ENCODE results near the gene PLA2G2C.
A peak's percentile ranks its signal among the peaks of the same experiment; 100 is the strongest.

The PLA2G2C gene

DNA sequence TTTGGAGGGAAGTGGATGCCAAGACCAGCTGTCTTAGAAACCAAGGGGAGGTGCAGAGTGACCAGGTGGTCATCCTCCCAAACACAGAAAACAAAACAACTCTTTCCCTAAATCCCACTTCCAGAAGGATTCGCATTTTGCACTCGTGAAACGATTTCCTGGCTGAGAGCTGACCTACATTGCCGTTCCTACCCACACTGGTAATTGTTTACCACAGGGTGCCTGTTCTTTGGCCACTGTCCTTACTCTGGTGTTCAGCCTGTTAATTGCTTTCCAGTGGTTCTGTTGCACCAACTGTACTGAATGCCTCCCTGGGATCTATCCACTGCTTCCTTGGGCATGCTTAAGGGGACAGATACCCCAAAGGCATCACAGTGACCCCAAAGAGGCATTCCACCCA is 23.2 kb upstream of the PLA2G2C start:
- DNase-seq (ENCODE audit: low spot score) (no peak), FAIRE-seq (no peak)

DNA sequence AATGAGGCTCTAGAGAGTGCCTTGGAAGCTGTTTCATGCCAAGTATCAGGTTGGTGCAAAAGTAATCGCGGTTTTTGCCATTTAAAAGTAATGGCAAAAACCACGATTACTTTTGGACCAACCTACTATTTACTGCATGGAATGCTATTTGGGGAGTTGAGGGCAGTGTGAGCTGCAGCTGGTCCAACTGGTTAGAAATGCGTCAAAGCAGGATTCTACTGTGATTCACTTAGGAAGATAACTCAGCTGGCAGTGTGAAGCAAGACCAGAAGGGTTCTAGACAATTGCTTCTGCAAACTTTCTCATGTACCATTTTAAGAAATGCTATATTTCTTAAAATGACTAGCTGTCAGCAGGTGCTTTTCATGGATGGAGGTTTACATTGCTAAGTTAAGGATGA is 21.2 kb upstream of the PLA2G2C start:
- FAIRE-seq = no peak
- no peak for DNase-seq (ENCODE audit: low spot score)

DNA sequence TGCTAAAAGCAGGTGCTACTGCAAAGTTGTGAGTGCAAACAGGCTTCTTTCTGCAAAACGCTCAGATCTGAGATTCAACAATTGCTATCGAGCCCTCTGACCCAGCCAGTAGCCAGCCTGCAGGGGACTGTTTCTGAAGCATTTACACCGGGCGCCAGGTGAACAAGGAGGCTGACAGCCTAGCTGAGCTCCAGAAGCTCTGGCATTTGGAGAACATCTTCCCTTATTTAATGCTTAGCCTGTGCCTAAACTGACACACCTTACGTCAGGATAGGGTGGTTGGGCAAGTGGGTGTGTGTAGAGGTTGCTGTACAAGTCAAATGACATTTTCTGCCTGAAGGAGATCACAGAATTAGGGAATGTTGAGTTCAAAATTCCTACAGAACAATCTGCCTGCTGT is 15.8 kb upstream of the PLA2G2C start:
- FAIRE-seq (no peak), DNase-seq (ENCODE audit: low spot score) (no peak)

DNA sequence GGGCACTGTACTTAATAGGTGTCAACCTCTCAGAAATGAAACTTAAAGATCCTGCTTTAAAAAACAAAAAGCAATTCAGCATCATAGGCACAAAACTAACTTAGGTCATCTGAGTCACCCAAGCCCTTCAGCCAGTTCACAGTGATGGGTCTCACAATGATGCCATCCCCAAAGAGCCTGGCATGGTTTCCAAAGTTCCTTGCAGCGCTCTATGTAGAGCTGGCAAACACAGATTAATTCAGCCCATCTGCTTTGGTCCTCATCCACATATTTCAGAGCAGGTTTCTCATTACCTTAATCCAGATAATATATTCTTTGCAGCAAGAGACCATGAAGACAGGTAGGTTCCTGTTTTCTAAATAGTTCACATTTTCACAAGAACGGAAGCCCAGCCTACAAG is 14.6 kb upstream of the PLA2G2C start:
- FAIRE-seq (no peak), DNase-seq (ENCODE audit: low spot score) (no peak)

DNA sequence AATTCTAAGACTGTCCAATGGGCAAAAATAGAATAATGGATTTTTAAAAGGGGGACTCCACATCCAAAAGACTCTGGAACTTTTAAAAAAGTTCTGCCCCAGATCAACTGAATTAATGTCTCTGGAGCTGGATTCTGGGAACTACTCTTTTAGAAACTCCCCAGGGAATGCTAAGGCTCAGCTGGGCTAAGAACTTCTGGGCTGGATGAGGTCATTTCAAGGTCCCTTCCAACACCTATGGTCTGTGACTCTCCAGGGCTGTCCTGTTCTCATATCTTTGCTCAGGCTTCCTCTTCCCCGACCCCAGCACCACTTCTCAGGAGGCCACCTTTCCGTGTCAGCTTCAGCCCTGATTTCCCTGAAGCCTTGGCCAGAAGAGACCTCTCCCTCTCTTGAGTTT is 13.5 kb upstream of the PLA2G2C start:
- no peak for FAIRE-seq
- no peak for DNase-seq (ENCODE audit: low spot score)

DNA sequence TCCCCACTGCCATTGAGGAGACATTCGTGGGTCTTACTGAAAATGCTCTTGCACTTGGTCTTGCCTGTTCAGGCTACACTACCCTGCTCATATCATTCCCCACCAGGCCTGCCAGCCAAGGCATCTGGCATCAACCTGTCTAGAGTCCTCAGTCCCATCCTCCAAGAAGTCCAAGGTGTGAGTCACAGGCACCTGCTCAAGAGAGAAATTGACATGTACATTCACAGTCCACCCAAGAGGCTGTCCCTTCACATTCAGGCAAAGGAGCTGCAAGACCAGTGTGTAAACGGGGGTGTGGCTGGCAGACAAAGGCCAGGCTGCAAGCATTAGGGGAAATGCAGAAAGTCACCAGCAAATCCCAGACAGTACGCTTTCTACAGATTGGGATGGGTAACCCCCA is 13.1 kb upstream of the PLA2G2C start:
- FAIRE-seq (no peak), DNase-seq (ENCODE audit: low spot score) (no peak)

DNA sequence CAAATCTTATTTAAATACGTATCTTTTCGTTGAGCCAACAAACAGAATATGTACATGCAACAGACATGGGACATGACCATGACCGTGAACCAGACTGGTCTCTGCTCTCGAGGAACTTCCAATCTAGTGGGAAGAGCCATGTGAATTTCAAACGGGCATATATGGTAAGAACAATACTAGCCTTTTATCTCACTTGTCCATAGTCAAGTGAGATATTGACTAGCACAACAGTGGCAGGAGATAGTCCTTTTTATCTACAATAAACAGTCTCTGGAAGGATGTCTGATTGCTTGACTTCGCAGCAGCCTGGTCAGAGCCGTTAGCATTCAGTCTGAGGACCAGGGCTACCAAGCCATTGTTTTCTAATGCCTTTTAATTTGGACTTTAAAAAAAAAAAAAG is 12.6 kb upstream of the PLA2G2C start:
- no peak for FAIRE-seq
- DNase-seq (ENCODE audit: low spot score) = no peak

DNA sequence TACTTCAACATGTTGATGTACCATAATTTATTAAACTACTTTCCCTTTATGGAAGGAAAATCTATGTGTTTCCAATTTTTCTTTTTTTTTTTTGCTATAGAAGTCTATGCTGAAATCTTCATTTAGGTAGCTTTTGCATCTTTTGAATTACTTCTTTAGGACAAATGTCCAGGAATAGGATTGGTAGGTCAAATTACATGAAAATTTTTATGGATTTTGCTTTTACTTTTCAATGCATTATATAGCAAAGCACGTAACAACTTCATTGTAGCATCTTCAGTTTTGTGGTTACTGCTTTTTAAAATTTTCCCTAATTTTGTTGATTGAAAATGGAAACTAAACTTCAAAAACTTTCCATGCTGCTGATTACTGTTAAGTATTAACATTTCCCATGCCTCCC is 12.0 kb upstream of the PLA2G2C start:
- DNase-seq (ENCODE audit: low spot score) = no peak
- FAIRE-seq = no peak

DNA sequence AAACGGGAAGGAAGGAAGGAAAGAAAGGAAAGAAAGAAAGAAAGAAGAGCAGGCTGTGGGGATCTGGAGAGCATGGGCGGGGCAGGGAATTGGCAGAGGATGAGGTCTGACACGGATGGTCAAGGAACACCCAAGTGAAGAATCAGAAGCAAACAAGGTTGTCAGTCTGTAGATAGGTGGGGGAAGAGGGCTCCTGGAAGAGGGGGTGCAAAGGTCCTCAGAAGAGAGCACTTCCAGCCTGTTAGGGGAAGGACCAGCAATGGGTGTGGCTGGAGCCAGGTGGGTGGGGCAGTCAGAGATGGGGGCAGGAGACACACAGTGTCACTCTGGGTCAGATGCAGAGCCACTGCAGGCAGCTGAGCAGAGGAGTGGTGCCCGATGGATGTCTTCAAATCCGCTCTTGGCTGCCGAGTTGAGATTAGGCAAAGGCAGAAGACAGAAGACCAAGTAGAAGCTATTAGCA is 11.0 kb upstream of the PLA2G2C start:
- DNase-seq (ENCODE audit: low spot score) (no peak), FAIRE-seq (no peak)

DNA sequence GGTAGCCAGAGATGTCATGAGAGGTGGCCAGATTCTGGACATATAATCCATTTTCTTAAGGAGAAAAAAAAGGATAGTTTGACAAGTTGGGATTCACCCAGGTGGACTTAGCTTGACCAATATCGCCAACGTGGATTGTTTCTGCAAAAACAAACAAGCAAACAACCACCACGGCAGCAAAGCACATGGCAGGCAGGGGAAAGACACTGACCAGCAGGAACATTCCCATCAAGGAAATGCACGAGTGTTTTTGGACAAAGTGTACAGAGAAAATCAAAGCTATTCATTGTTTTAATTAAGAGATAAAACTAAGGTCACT is 9.1 kb upstream of the PLA2G2C start:
- no peak for DNase-seq (ENCODE audit: low spot score)
- no peak for FAIRE-seq

DNA sequence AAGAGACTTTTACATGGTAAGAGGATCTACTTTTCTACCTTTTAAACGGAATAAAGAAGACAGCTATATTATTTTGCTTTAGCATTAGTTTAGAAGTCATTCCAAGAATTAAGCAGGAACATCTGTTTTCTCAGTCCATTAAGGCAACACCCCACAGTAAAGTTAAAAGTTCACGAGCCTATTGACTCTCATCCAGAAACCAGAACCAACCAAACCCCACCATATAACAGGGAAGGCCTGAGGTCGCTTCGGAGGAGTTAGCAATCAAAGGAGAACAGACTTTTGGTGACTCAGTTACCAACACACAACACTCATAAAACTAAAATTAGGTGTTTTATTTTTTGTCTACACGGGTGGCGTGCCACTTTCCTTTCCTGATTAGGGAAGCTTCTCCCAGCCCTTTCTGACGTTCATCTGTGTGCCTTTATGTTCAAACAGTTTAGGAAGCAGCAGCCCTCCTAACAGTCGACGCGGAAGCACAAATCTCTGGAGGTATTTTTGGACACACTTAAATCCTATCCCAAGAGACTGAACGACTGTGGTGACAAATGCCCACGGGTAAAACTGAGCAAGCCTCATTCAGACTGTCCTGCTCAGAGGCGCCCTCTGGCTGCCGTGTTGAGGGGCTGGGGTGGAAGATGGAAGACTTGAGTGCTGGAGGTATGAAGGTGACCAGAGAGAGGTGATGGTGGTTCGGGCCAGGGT is 8.6 kb upstream of the PLA2G2C start:
- peak; percentile 69 for DNase-seq (ENCODE audit: low spot score)
- no peak for FAIRE-seq

DNA sequence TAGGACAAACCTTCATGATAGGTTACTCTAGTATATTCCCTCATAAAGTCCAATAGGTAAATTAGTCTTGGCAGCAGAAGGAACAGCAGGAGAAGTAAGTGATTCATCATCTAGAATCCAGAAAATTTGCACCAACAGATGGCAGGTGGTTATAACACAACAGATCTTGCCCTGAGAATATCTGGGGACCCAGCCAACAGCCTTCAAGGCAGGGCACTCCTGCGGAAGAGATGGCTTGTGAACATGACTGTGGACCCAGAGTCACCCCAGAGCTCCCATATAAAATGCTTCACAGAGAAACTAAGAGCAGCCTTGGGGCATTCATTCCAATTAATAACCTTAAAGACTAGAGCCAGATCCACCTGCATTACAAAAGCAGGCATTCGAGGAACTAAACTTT is 7.9 kb upstream of the PLA2G2C start:
- FAIRE-seq (no peak), DNase-seq (ENCODE audit: low spot score) (no peak)

DNA sequence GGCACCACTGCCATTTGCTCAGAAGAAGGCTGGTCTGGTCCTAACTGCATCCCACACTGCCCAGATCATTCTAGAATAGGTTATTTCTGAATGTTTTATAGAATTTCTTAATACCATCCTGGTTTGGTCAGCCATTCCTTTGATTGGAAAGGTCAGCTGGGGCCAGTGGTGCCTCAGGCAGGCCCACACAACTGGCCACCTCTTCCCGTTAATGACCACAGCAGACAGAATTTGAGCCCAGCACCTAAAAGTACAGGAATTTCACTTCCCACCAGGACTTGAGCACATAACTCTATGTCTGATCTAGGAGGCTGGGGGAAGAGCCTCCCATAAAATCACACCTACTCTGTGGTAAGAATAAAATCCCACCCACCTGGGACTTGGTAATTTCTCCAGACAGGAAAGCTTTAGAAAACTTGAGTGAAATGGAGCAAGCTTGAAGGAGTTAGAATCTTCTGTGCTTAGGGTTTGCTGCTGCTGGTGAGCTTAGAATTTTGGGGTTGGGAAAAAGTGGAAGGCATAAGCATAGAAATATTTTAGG is 6.6 kb upstream of the PLA2G2C start:
- no peak for DNase-seq (ENCODE audit: low spot score)

DNA sequence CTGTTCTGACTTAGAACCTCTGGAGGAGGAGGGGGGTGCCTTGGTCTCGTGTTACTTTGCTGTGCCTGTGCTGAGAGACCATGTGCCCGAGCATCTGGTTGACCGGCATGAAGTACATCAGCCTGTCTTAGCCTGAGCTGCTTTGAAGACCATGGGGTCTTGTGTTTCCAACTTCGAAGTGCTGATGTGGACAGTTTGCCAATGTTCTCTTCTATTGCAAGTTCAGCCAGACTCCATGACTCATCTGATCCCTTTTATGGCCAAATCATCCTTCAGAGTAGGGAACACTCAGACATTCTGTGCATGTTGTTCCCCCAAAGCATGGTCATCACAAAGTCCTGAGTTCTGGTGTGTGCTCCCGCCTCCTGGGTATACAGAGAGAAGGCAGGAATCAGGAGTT is 6.0 kb upstream of the PLA2G2C start:
- DNase-seq (ENCODE audit: low spot score) (no peak), FAIRE-seq (peak; percentile 17)

More for the DNA sequence above, 6.6 kb upstream of the PLA2G2C start:
- no peak for FAIRE-seq

DNA sequence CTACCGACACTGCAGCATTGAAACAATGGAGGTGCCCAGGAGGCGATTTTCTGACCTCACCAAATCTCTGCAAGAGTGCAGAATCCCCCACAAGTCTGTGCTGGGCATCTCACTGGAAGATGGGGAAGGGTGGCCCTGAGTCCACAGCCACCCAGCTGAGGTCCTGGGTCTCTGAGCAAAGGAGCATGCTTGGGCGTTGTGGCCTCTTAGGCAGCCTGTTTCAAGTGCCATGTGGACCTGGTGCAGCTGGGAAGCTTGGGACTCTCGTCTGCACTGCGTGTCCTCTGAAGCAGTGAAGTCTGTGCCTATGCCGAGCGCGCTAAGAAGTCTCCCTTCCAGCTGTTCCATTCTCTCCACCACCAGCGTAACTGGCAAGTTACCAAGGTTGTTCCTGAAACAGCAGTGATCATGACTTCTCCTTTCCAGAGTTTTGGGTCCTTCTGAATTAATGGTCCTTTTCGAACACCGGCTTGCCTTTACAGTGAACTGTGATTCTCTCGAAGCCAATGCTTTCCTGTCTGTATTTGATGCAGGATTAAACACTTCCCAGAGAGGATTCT is 5.0 kb upstream of the PLA2G2C start:
- DNase-seq (ENCODE audit: low spot score) (no peak), FAIRE-seq (no peak)

DNA sequence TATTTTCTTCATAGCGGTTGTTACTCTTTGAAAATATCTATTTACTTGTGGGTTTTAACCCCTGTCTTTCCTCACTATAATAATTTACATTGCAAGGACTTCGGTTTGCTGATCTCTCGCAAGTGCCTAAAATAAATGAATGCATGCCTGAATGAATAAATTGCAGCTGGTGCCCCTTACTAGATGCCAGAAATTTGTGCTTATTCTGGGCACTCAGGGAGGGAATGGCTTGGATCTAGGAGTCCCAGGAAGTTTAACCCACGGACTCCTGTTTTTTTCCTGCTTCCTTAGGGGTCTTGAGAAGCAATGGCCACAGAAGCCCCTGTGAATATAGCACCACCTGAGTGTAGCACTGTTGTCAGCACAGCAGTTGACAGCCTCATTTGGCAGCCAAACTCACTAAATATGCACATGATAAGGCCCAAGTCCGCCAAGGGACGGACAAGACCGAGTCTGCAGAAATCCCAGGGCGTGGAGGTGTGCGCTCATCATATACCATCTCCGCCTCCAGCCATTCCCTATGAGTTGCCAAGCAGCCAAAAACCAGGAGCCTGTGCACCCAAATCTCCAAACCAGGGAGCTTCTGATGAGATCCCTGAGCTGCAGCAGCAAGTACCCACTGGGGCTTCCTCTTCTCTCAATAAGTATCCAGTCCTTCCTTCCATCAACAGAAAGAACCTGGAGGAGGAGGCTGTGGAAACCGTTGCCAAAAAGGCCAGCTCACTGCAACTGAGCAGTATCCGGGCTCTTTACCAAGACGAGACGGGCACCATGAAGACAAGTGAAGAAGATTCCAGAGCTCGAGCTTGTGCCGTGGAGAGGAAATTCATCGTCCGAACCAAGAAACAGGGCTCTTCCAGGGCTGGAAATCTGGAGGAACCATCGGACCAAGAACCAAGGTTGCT is 4.2 kb upstream of the PLA2G2C start:
- DNase-seq (ENCODE audit: low spot score) (no peak), FAIRE-seq (no peak)

DNA sequence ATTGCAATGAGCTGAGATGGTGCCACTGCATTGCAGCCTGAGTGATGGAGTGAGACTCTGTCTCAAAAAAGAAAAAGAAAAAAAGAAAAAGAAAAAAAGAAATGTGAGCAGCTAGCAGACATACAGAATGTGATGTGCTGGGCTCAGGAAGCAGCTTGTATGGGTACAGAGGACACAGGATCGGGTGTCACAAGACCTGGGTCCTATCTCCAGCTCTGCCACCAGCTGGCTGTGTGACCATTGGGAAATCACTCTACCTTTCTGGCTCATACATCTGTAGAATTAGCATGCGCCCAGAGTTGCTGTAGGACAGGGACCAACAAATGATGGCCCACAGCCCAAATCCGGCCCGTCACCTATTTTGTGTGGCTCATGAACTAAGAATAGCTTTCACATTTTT is 3.3 kb upstream of the PLA2G2C start:
- FAIRE-seq (no peak), DNase-seq (ENCODE audit: low spot score) (no peak)

DNA sequence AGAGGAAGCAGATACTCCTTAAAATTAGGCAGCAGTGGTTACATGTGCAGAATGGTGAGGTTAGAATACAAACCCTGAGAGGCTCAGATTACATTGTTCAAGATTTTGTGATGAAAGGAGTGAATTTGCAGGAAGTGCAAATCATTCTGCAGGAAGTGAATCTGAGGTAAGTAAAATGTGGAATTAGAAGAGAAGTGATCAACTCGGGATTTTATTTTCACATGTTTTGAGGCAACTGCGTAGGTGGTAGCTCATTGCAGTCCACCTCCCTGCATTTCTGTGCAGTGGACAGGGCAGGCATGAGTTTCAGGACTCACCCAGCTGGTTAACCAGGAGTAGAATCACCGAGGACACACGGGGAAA is 2.1 kb upstream of the PLA2G2C start:
- DNase-seq (ENCODE audit: low spot score) (no peak), FAIRE-seq (no peak)

DNA sequence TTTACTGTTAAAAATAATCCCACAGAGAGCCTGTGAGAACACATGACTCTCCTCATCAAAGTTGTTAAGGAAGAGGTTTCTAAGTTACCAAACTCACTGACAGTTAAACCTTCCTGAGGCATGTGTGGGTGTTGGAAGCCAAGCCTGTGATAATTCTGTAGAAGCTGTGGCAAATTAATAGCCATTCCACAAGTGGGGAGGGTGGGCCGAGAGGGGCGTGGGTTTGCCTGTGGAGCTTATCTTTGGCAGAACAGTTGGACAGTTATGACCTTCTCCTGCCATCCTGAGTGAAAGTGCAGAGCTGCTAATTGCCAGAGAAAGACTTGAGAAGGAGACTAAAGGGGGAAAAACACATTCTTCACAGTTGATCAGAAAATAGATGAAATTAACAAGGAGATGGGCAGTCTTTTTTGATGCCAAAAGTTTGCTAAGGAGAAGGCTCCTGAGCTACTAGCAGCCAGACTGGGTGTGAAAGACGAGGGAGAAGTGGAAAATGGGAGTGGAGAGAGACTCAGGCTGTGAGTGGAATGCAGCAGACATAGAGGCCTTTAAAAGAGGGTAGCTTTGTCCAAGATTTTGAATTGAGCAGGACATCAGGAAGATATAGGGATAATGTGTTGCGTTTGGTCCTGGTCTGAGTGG is 1.6 kb upstream of the PLA2G2C start:
- FAIRE-seq = no peak
- DNase-seq (ENCODE audit: low spot score) = no peak

DNA sequence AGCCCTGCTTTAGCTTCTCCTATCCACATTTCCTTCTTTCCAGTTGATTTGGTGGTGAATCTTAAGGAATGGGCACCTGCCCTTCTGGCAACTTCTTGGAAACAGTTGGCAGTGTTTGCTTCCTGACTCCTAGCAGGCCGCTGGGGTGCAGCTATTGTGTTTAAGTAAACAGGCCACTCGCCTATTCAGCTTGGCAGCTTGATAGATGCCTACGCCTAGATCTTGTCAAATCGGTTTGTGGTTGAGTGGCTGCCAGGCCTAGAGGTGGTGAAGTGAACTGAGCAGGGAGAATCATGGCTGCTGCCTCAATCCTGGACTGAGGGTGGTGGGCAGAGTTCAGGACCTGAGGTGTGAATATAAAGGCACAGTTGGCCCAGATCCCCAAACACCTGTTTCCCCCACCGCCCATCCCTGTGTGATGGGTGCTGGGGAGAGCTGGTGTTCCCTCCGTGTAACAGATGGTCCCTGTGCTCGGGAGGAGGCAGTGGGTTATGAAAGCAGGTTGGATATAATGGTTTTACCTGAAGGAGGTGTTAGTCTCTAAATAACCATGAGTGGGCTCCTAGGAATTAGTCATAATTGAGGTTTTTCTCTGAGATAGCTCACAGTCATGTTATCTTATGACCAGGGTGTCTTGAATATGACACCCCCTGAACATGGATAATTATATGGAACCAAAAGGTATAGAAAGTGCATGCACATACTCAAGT is 940 bp upstream of the PLA2G2C start:
- FAIRE-seq = no peak
- DNase-seq (ENCODE audit: low spot score) = no peak
